22Rv1 (cell line): ENCODE data around the gene EID1.

Source experiments
- ZFX ChIP-seq: fragments of 450-650 bp; IDR thresholded peaks from 2 replicates; pipeline ENCODE4 v1.6.1; 2017; ENCODE audit warnings: antibody characterized with exemption, borderline replicate concordance
- TF ChIP-seq, protein P1 (sequence below): fragments of 450-650 bp; IDR thresholded peaks from 2 replicates; pipeline ENCODE4 v1.5.1; 2017; ENCODE audit warnings: mild to moderate bottlenecking

DNA sequence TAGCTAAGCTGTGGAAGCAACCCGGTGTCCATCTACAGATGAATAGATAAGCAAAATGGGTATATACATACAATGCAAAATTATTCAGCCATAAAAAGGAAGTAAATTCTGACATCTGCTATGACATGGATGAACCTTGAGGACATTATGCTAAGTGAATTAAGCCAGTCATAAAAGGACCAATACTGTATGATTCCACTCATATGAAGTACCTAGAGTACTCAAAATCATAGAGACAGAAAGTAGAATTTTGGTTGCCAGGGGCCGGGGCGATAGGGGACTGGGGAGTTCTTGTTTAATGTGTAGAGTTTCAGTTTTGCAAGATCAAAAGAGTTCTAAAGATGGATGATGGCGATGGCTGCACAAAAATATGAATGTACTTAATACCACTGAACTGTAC, 10.3 kb downstream of the EID1 start:
- TF ChIP-seq, protein P1, sequence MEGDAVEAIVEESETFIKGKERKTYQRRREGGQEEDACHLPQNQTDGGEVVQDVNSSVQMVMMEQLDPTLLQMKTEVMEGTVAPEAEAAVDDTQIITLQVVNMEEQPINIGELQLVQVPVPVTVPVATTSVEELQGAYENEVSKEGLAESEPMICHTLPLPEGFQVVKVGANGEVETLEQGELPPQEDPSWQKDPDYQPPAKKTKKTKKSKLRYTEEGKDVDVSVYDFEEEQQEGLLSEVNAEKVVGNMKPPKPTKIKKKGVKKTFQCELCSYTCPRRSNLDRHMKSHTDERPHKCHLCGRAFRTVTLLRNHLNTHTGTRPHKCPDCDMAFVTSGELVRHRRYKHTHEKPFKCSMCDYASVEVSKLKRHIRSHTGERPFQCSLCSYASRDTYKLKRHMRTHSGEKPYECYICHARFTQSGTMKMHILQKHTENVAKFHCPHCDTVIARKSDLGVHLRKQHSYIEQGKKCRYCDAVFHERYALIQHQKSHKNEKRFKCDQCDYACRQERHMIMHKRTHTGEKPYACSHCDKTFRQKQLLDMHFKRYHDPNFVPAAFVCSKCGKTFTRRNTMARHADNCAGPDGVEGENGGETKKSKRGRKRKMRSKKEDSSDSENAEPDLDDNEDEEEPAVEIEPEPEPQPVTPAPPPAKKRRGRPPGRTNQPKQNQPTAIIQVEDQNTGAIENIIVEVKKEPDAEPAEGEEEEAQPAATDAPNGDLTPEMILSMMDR, result no peak
- no peak for TF ChIP-seq ZFX
